Parathyroid adenoma (tissue), 2 donors: ENCODE data around the gene MBNL1.

Source experiments
- H2AFZ ChIP-seq: fragments of 300-600 bp; sonication (generic); one replicate; pipeline ENCODE4 v1.7.0; 2017; ENCODE audit warnings: antibody characterized with exemption, mild to moderate bottlenecking
- H3K27ac ChIP-seq: fragments of 300-600 bp; sonication (generic); one replicate; pipeline ENCODE4 v1.7.0; 2017
- H3K27me3 ChIP-seq: fragments of 300-600 bp; sonication (generic); one replicate; pipeline ENCODE4 v1.7.0; 2017; ENCODE audit warnings: low read length; ENCODE audit not compliant: control insufficient read depth, insufficient read depth
- H3K36me3 ChIP-seq: fragments of 300-600 bp; sonication (generic); one replicate; pipeline ENCODE4 v1.7.0; 2017; ENCODE audit warnings: low read length; ENCODE audit not compliant: control insufficient read depth, insufficient read depth
- H3K4me1 ChIP-seq: fragments of 300-600 bp; sonication (generic); one replicate; pipeline ENCODE4 v1.7.0; 2017; ENCODE audit warnings: control low read depth
- H3K4me2 ChIP-seq: fragments of 300-600 bp; sonication (generic); one replicate; pipeline ENCODE4 v1.7.0; 2017; ENCODE audit warnings: low read length
- H3K4me3 ChIP-seq: fragments of 300-600 bp; sonication (generic); one replicate; pipeline ENCODE4 v1.7.0; 2017; ENCODE audit warnings: low read depth, low read length
- H3K79me2 ChIP-seq: fragments of 300-600 bp; sonication (generic); one replicate; pipeline ENCODE4 v1.7.0; 2017; ENCODE audit warnings: control low read depth
- H3K9ac ChIP-seq: fragments of 300-600 bp; sonication (generic); one replicate; pipeline ENCODE4 v1.7.0; 2017; ENCODE audit warnings: mild to moderate bottlenecking
- H3K9me3 ChIP-seq: fragments of 300-600 bp; sonication (generic); one replicate; pipeline ENCODE4 v1.7.0; 2017; ENCODE audit warnings: low read length; ENCODE audit not compliant: control insufficient read depth
- TF ChIP-seq, protein P1 (sequence below): fragments of 300-600 bp; sonication (generic); IDR thresholded peaks from one replicate; pipeline ENCODE4 v1.7.0; 2017; ENCODE audit warnings: antibody characterized with exemption, mild to moderate bottlenecking
- donor health status: primary hyperparathyroidism.

MBNL1 gene

GRCh38 chr3:152276681-152277080 is 8.0 kb downstream of the MBNL1 start:
- no peak overlapping the region for H3K27ac ChIP-seq
- H3K4me1 ChIP-seq: no peaks in the 10 kb centered on the region
- TF ChIP-seq, protein P1, sequence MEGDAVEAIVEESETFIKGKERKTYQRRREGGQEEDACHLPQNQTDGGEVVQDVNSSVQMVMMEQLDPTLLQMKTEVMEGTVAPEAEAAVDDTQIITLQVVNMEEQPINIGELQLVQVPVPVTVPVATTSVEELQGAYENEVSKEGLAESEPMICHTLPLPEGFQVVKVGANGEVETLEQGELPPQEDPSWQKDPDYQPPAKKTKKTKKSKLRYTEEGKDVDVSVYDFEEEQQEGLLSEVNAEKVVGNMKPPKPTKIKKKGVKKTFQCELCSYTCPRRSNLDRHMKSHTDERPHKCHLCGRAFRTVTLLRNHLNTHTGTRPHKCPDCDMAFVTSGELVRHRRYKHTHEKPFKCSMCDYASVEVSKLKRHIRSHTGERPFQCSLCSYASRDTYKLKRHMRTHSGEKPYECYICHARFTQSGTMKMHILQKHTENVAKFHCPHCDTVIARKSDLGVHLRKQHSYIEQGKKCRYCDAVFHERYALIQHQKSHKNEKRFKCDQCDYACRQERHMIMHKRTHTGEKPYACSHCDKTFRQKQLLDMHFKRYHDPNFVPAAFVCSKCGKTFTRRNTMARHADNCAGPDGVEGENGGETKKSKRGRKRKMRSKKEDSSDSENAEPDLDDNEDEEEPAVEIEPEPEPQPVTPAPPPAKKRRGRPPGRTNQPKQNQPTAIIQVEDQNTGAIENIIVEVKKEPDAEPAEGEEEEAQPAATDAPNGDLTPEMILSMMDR: no peak
- no peak overlapping the region for H2AFZ ChIP-seq
- no peak overlapping the region for H3K4me3 ChIP-seq
- H3K36me3 ChIP-seq: no peaks in the 10 kb centered on the region
- no peak overlapping the region for H3K9ac ChIP-seq
- H3K27me3 ChIP-seq: no peaks in the 10 kb centered on the region
- no peak overlapping the region for H3K4me2 ChIP-seq
- no peaks in the 10 kb centered on the region for H3K9me3 ChIP-seq
- H3K79me2 ChIP-seq: peaks cover 10% of the 10 kb centered on the region

DNA sequence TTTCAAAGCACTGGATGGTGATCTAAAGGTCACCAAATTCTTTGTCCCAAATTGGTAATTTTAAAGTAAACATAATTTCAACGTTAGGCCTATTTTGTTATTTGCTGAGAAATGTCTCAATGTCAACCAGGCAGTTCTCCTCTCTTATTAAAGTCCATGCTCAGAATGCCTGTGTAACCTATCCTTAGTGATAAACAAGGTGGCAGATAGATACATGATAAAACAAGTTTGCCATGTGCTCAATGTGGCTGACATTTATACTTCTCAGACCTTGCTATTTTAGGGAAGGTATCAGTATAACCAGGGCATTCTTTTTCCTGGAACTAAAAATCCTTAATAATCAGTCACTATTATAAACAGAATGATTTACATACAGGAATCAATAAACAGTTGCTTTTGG is 8.5 kb downstream of the MBNL1 start:
- no peak overlapping the region for H3K27ac ChIP-seq
- H3K4me1 ChIP-seq: no peaks in the 10 kb centered on the region
- no peak overlapping the region for H3K4me3 ChIP-seq
- no peak overlapping the region for H3K4me2 ChIP-seq
- no peaks in the 10 kb centered on the region for H3K9me3 ChIP-seq
- TF ChIP-seq, protein P1: no peak
- H3K27me3 ChIP-seq: no peaks in the 10 kb centered on the region
- no peak overlapping the region for H3K9ac ChIP-seq
- H3K79me2 ChIP-seq: peaks cover 10% of the 10 kb centered on the region
- no peaks in the 10 kb centered on the region for H3K36me3 ChIP-seq
- H2AFZ ChIP-seq: no peak overlapping the region

GRCh38 chr3:152278756-152279427 is 10.2 kb downstream of the MBNL1 start:
- H3K4me1 ChIP-seq: peaks cover 5% of the 10 kb centered on the region

DNA sequence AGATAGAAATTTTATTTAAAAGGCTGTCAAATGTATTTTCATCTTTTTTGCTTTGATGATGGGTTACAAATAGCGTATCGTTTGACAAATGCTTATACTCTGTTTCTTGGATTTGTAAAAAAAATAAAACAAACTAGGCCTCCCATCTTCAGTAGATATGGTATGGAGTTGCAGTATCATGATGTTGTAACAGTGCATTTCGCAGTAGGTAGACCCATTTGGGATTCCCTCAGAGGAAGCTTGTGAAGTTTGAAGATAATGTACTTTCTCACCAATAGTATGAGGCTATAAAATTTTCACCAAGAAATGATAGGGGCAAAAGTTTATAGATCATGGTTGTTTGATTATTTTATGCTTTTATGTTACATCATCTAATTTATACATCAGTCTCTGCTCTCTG is 10.8 kb downstream of the MBNL1 start:
- TF ChIP-seq, protein P1: no peak
- H3K9ac ChIP-seq: no peak overlapping the region

More at GRCh38 chr3:152278756-152279427, 10.2 kb downstream of the MBNL1 start:
- H2AFZ ChIP-seq: no peak overlapping the region
- no peaks in the 10 kb centered on the region for H3K9me3 ChIP-seq
- TF ChIP-seq, protein P1: no peak
- H3K4me3 ChIP-seq: no peak overlapping the region
- H3K27me3 ChIP-seq: no peaks in the 10 kb centered on the region
- no peaks in the 10 kb centered on the region for H3K36me3 ChIP-seq
- no peak overlapping the region for H3K27ac ChIP-seq
- no peak overlapping the region for H3K9ac ChIP-seq
- no peak overlapping the region for H3K4me2 ChIP-seq
- H3K79me2 ChIP-seq: peaks cover 10% of the 10 kb centered on the region

DNA sequence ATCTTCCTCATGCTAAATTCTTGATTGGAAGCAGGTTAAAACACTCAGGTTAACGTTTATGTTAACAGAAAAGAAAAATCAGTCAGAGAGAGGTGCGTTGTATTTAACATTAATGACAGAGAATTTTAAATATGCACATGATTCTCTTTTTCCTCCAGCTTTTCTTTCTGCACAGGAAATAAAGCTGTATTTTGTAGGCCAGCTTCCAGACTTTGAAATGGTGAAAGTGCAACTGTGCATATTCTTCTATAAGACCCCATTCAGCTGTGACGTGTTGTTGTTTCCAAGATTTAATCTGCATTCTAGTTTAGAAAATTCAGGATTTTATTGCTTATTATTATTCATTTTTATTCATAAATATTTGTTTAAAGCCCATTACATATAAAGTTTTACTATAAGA is 11.8 kb downstream of the MBNL1 start:
- no peaks in the 10 kb centered on the region for H3K9me3 ChIP-seq
- H2AFZ ChIP-seq: no peak overlapping the region
- H3K36me3 ChIP-seq: no peaks in the 10 kb centered on the region
- H3K79me2 ChIP-seq: peaks cover 5% of the 10 kb centered on the region
- peaks cover 5% of the 10 kb centered on the region for H3K4me1 ChIP-seq
- TF ChIP-seq, protein P1: no peak
- H3K9ac ChIP-seq: no peak overlapping the region
- H3K4me2 ChIP-seq: no peak overlapping the region
- H3K27me3 ChIP-seq: no peaks in the 10 kb centered on the region
- no peak overlapping the region for H3K4me3 ChIP-seq
- no peak overlapping the region for H3K27ac ChIP-seq

More for the DNA sequence above, 10.8 kb downstream of the MBNL1 start:
- no peak overlapping the region for H2AFZ ChIP-seq
- H3K27ac ChIP-seq: no peak overlapping the region
- peaks cover 10% of the 10 kb centered on the region for H3K79me2 ChIP-seq
- no peaks in the 10 kb centered on the region for H3K27me3 ChIP-seq
- no peaks in the 10 kb centered on the region for H3K36me3 ChIP-seq
- peaks cover 5% of the 10 kb centered on the region for H3K4me1 ChIP-seq
- no peaks in the 10 kb centered on the region for H3K9me3 ChIP-seq
- no peak overlapping the region for H3K4me2 ChIP-seq
- H3K4me3 ChIP-seq: no peak overlapping the region
